ENCODE measurements around the gene RPRD1B.

GRCh38 chr20:38062890-38063289, 29.3 kb downstream of the RPRD1B start:
- TF ChIP-seq CTCF (IDR thresholded peaks at IDR 0.05) (no peak), POLR2A (IDR thresholded peaks at IDR 0.05) (no peak)

Data from esophagus squamous epithelium (tissue), 4 donors.